Measurements from ENCODE around the gene MALAT1.
"Not testable (repeated sequence)": the region's sequence is repeated elsewhere in the genome, so short reads cannot be mapped to it uniquely, and the experiment has no call there.

Gene MALAT1

DNA sequence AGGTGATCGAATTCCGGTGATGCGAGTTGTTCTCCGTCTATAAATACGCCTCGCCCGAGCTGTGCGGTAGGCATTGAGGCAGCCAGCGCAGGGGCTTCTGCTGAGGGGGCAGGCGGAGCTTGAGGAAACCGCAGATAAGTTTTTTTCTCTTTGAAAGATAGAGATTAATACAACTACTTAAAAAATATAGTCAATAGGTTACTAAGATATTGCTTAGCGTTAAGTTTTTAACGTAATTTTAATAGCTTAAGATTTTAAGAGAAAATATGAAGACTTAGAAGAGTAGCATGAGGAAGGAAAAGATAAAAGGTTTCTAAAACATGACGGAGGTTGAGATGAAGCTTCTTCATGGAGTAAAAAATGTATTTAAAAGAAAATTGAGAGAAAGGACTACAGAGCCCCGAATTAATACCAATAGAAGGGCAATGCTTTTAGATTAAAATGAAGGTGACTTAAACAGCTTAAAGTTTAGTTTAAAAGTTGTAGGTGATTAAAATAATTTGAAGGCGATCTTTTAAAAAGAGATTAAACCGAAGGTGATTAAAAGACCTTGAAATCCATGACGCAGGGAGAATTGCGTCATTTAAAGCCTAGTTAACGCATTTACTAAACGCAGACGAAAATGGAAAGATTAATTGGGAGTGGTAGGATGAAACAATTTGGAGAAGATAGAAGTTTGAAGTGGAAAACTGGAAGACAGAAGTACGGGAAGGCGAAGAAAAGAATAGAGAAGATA lies at the start of gene MALAT1:
TSS of gene MALAT1 (plus strand) at position 69 of the 736 bp plus-strand sequence.
- DNase-seq (ENCODE audit: low read depth): peak; percentile 97

DNA sequence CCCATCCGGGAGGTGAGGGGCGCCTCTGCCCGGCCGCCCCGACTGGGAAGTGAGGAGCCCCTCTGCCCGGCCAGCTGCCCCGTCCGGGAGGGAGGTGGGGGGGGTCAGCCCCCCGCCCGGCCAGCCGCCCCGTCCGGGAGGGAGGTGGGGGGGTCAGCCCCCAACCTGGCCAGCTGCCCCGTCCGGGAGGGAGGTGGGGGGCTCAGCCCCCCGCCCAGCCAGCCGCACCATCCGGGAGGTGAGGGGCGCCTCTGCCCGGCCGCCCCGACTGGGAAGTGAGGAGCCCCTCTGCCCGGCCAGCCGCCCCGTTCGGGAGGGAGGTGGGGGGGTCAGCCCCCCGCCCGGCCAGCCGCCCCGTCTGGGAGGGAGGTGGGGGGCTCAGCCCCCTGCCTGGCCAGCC lies 47.5 kb upstream of the MALAT1 start:
- DNase-seq (ENCODE audit: low read depth): not testable (repeated sequence)

GRCh38 chr11:65452259-65452658 lies 46.6 kb upstream of the MALAT1 start:
- DNase-seq (ENCODE audit: low read depth): not testable (repeated sequence)

- peak; percentile 95 for DNase-seq (ENCODE audit: low read depth)
Observed at GRCh38 chr11:65452806-65453490, 45.9 kb upstream of the MALAT1 start.

GRCh38 chr11:65454311-65454695 lies 44.5 kb upstream of the MALAT1 start:
- peak; percentile 62 for DNase-seq (ENCODE audit: low read depth)

- DNase-seq (ENCODE audit: low read depth): peak; percentile 83
Observed at GRCh38 chr11:65454696-65455456, 44.0 kb upstream of the MALAT1 start.

DNA sequence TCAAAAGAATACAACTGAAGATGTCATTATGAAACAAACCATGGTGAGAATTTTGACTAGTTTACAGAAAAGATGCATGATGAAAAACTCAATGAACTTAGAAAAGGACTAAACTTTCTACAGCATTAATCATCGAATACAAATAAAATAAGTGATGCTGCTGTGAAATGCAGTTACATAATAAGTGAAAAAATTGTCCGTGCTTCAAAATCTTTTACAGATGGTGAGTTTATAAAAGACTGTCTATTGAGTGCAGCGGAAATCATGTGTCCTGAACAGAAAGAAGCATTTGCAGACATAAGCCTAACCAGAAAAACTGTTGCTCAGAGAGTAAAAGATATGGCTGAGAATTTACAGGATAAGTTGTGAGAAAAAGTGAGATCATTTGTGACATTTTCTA lies 42.4 kb upstream of the MALAT1 start:
- DNase-seq (ENCODE audit: low read depth): peak; percentile 11

GRCh38 chr11:65459552-65459951 lies 39.3 kb upstream of the MALAT1 start:
- no peak for DNase-seq (ENCODE audit: low read depth)

DNA sequence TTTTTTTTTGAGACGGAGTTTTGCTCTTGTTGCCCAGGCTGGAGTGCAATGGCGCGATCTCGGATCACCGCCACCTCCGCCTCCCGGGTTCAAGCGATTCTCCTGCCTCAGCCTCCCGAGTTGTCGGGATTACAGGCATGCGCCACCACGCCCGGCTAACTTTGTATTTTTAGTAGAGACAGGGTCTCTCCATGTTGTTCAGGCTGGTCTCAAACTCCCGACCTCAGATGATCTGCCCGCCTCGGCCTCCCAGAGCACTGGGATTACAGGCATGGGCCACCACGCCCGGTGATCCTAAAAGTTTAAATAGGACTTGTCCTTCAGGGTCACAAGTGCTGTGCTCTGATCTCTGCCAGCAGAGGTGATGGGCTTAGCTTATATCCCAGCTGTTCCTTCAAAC lies 33.4 kb upstream of the MALAT1 start:
- not testable (repeated sequence) for DNase-seq (ENCODE audit: low read depth)

GRCh38 chr11:65467306-65467705 lies 31.5 kb upstream of the MALAT1 start:
- DNase-seq (ENCODE audit: low read depth): not testable (repeated sequence)

- peak; percentile 58 for DNase-seq (ENCODE audit: low read depth)
Observed at GRCh38 chr11:65468874-65469333, 29.9 kb upstream of the MALAT1 start.

- no peak for DNase-seq (ENCODE audit: low read depth)
Observed at GRCh38 chr11:65470433-65471049, 28.3 kb upstream of the MALAT1 start.

DNA sequence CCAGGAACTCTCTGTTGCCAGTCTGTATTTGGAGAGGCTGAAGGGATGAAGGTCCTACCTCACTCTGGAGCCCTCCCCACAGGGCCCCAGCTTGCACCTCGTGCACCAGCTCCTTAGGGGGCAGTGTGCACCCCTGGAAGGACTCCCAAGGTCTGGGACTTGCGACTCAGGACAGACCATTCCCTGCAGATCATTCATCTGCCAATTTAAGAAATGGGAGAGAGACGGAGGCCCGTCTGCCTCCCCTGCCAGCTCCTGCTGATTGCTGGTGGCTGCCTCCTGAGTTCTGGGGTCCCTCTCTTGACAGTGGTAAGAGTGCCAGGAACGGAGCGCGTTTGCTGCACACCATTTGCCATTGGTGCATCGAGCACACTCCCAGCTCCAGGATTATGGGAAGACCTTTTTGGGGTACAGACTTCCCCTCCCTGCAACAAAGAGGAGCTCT lies 27.4 kb upstream of the MALAT1 start:
- DNase-seq (ENCODE audit: low read depth): peak; percentile 81

GRCh38 chr11:65472588-65473277 lies 26.1 kb upstream of the MALAT1 start:
- not testable (repeated sequence) for DNase-seq (ENCODE audit: low read depth)

GRCh38 chr11:65473278-65473860 lies 25.5 kb upstream of the MALAT1 start:
- DNase-seq (ENCODE audit: low read depth): peak; percentile 49

GRCh38 chr11:65474864-65475263 lies 24.0 kb upstream of the MALAT1 start:
- no peak for DNase-seq (ENCODE audit: low read depth)

DNA sequence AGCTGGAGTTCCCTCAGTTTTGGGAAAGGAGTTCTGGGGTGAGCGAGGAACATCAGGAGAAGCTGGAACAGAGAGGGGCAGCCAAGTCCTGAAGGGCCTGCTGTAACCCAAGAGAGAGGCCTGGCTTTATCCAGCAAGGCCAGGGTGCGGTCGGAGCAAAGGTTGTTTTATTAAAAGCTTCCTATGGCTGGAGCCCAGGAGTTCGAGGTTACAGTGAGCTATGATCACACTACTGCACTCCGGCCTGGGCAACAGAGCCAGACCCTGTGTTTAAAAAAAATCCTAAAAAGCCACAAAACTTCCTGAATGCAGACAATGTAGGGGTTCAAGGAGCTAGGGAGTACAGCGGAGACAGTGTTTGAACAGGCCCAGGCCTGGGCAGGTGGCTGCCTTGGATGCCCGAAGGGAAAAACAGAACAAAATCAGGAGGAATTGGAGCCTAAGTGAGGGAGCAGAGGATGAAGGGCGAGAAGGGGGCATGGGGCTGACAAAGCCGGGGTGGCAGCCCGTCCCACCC lies 22.2 kb upstream of the MALAT1 start:
- no peak for DNase-seq (ENCODE audit: low read depth)

GRCh38 chr11:65477149-65477965 lies 21.5 kb upstream of the MALAT1 start:
- peak; percentile 96 for DNase-seq (ENCODE audit: low read depth)

- no peak for DNase-seq (ENCODE audit: low read depth)
Observed at GRCh38 chr11:65478388-65479183, 20.3 kb upstream of the MALAT1 start.

Data from ELR (cell line).